HL-60 (cell line): ENCODE results near the gene PALLD.

Source experiments
- GABPA ChIP-seq: IDR thresholded peaks from 2 replicates; pipeline ENCODE4 v1.6.1; 2012; ENCODE audit warnings: low read depth
- POLR2AphosphoS5 ChIP-seq: IDR thresholded peaks from 2 replicates; pipeline ENCODE4 v1.6.1; 2012; ENCODE audit warnings: low read depth
- SPI1 ChIP-seq: IDR thresholded peaks from 2 replicates; pipeline ENCODE4 v1.6.1; 2012; ENCODE audit warnings: low read depth, mild to moderate bottlenecking, borderline replicate concordance
- TF ChIP-seq, protein P1 (sequence below): IDR thresholded peaks from one replicate; pipeline ENCODE4 v1.5.1; 2011; ENCODE audit warnings: low read length, control low read depth, inconsistent platforms; ENCODE audit not compliant: insufficient read depth
- TF ChIP-seq, protein P2 (sequence below): IDR thresholded peaks from 2 replicates; pipeline ENCODE4 v1.6.1; 2012; ENCODE audit warnings: low read depth; ENCODE audit not compliant: insufficient replicate concordance

DNA sequence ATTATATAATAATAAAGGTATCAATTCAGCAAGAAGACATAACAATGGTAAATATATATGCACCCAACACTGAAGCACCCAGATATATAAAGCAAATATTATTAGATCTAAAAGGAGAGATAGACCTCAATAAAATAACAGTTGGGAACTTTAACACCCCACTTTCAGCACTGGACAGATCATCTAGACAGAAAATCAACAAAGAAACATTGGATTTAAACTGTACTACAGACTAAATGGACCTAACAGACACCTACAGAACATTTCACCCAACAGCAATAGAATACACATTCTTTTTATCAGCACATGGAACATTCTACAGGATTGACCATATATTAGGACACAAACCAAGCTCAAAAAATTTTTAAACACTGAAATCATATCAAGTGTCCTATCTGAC, 436.6 kb downstream of the PALLD start:
- TF ChIP-seq, protein P1, sequence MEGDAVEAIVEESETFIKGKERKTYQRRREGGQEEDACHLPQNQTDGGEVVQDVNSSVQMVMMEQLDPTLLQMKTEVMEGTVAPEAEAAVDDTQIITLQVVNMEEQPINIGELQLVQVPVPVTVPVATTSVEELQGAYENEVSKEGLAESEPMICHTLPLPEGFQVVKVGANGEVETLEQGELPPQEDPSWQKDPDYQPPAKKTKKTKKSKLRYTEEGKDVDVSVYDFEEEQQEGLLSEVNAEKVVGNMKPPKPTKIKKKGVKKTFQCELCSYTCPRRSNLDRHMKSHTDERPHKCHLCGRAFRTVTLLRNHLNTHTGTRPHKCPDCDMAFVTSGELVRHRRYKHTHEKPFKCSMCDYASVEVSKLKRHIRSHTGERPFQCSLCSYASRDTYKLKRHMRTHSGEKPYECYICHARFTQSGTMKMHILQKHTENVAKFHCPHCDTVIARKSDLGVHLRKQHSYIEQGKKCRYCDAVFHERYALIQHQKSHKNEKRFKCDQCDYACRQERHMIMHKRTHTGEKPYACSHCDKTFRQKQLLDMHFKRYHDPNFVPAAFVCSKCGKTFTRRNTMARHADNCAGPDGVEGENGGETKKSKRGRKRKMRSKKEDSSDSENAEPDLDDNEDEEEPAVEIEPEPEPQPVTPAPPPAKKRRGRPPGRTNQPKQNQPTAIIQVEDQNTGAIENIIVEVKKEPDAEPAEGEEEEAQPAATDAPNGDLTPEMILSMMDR, result no peak
- no peak for TF ChIP-seq POLR2AphosphoS5
- TF ChIP-seq SPI1, result no peak
- TF ChIP-seq, protein P2, sequence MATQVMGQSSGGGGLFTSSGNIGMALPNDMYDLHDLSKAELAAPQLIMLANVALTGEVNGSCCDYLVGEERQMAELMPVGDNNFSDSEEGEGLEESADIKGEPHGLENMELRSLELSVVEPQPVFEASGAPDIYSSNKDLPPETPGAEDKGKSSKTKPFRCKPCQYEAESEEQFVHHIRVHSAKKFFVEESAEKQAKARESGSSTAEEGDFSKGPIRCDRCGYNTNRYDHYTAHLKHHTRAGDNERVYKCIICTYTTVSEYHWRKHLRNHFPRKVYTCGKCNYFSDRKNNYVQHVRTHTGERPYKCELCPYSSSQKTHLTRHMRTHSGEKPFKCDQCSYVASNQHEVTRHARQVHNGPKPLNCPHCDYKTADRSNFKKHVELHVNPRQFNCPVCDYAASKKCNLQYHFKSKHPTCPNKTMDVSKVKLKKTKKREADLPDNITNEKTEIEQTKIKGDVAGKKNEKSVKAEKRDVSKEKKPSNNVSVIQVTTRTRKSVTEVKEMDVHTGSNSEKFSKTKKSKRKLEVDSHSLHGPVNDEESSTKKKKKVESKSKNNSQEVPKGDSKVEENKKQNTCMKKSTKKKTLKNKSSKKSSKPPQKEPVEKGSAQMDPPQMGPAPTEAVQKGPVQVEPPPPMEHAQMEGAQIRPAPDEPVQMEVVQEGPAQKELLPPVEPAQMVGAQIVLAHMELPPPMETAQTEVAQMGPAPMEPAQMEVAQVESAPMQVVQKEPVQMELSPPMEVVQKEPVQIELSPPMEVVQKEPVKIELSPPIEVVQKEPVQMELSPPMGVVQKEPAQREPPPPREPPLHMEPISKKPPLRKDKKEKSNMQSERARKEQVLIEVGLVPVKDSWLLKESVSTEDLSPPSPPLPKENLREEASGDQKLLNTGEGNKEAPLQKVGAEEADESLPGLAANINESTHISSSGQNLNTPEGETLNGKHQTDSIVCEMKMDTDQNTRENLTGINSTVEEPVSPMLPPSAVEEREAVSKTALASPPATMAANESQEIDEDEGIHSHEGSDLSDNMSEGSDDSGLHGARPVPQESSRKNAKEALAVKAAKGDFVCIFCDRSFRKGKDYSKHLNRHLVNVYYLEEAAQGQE, result peak; percentile 82
- no peak for TF ChIP-seq GABPA
